GM19372 (cell line): ENCODE data around the gene MUC5AC.
"Not testable (repeated sequence)": the region's sequence is repeated elsewhere in the genome, so short reads cannot be mapped to it uniquely, and the experiment has no call there.

Experiments used
- ATAC-seq: cut with Tn5 transposase; IDR thresholded peaks from one replicate; pipeline ENCODE4 v1.9.1; 2021; ENCODE audit warnings: mild to moderate bottlenecking, low read depth, moderate library complexity; ENCODE audit not compliant: unreplicated experiment

The MUC5AC gene

GRCh38 chr11:1160231-1161101 lies 2.7 kb downstream of the MUC5AC start:
- ATAC-seq = no peak

GRCh38 chr11:1161410-1162137 lies 3.8 kb downstream of the MUC5AC start:
- ATAC-seq = no peak

- no peak for ATAC-seq
These were observed 4.4 kb downstream of the MUC5AC start for GRCh38 chr11:1162138-1162475.

- ATAC-seq = no peak
These were observed 4.9 kb downstream of the MUC5AC start for GRCh38 chr11:1162491-1163311.

- ATAC-seq = no peak
These were observed 5.7 kb downstream of the MUC5AC start for GRCh38 chr11:1163321-1163910.

- ATAC-seq = no peak
These were observed 6.4 kb downstream of the MUC5AC start for GRCh38 chr11:1163911-1164735.

GRCh38 chr11:1164779-1165255 lies 7.1 kb downstream of the MUC5AC start:
- ATAC-seq = not testable (repeated sequence)

GRCh38 chr11:1165256-1166041 lies 7.7 kb downstream of the MUC5AC start:
- no peak for ATAC-seq

- no peak for ATAC-seq
These were observed 9.5 kb downstream of the MUC5AC start for GRCh38 chr11:1167256-1167655.

GRCh38 chr11:1167751-1168231 lies 10.0 kb downstream of the MUC5AC start:
- no peak for ATAC-seq

- no peak for ATAC-seq
These were observed 10.5 kb downstream of the MUC5AC start for GRCh38 chr11:1168256-1168655.

- no peak for ATAC-seq
These were observed 11.0 kb downstream of the MUC5AC start for GRCh38 chr11:1168721-1169161.

- ATAC-seq = no peak
These were observed 13.7 kb downstream of the MUC5AC start for GRCh38 chr11:1171223-1171984.

- ATAC-seq = no peak
These were observed 14.4 kb downstream of the MUC5AC start for GRCh38 chr11:1171985-1172728.

GRCh38 chr11:1172729-1173117 lies 15.0 kb downstream of the MUC5AC start:
- no peak for ATAC-seq

- not testable (repeated sequence) for ATAC-seq
These were observed 15.6 kb downstream of the MUC5AC start for GRCh38 chr11:1173396-1173795.
